Stomach (tissue), 4 donors: ENCODE results near the gene DNAL4.

Experiments used
- CTCF ChIP-seq, 7 experiments: fragments of 450-650 bp in 4 of 7; fragments of 200-600 bp in 3 of 7; sonication (generic) in 3 of 7; IDR thresholded peaks; one replicate each; pipeline ENCODE4 v1.5.1; 2016 to 2019; ENCODE audit warnings: antibody characterized with exemption in 7 of 7, control low read depth in 2 of 7, mild to moderate bottlenecking in 1 of 7
- EP300 ChIP-seq: sonication (generic); formaldehyde crosslinking; IDR thresholded peaks from one replicate; pipeline ENCODE4 v1.6.1; 2017; ENCODE audit warnings: antibody characterized with exemption
- POLR2A ChIP-seq, 4 donors: fragments of 450-650 bp; IDR thresholded peaks; one replicate each; pipeline ENCODE4 v1.6.1; 2016; ENCODE audit warnings: antibody characterized with exemption in 4 of 4, control low read depth in 2 of 4, mild to moderate bottlenecking in 1 of 4, moderate library complexity in 1 of 4
- POLR2AphosphoS5 ChIP-seq, 3 donors: sonication (generic); formaldehyde crosslinking; IDR thresholded peaks; one replicate each; pipeline ENCODE4 v1.6.1; 2016; ENCODE audit warnings: antibody characterized with exemption in 3 of 3

- TF ChIP-seq POLR2AphosphoS5 (IDR thresholded peaks at IDR 0.05), result no peak
- no peak for TF ChIP-seq CTCF (IDR thresholded peaks at IDR 0.05)
- TF ChIP-seq POLR2A (IDR thresholded peaks at IDR 0.05), result no peak
- TF ChIP-seq EP300, result no peak
These were observed 47.3 kb upstream of the DNAL4 start for GRCh38 chr22:38841211-38841610.
